ENCODE data around the gene OR10G2.

- TF ChIP-seq, protein P1, sequence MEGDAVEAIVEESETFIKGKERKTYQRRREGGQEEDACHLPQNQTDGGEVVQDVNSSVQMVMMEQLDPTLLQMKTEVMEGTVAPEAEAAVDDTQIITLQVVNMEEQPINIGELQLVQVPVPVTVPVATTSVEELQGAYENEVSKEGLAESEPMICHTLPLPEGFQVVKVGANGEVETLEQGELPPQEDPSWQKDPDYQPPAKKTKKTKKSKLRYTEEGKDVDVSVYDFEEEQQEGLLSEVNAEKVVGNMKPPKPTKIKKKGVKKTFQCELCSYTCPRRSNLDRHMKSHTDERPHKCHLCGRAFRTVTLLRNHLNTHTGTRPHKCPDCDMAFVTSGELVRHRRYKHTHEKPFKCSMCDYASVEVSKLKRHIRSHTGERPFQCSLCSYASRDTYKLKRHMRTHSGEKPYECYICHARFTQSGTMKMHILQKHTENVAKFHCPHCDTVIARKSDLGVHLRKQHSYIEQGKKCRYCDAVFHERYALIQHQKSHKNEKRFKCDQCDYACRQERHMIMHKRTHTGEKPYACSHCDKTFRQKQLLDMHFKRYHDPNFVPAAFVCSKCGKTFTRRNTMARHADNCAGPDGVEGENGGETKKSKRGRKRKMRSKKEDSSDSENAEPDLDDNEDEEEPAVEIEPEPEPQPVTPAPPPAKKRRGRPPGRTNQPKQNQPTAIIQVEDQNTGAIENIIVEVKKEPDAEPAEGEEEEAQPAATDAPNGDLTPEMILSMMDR (IDR thresholded peaks at IDR 0.05) = no peak
- TF ChIP-seq POLR2AphosphoS5 (IDR thresholded peaks at IDR 0.05; ENCODE audit: insufficient read depth in 1 of 2, low read depth in 1 of 2) = no peak
Observed at GRCh38 chr14:21647380-21647779, 12.6 kb upstream of the OR10G2 start.

All from vagina (tissue), 2 donors.